Measurements from ENCODE around the gene ZNF441.

DNA sequence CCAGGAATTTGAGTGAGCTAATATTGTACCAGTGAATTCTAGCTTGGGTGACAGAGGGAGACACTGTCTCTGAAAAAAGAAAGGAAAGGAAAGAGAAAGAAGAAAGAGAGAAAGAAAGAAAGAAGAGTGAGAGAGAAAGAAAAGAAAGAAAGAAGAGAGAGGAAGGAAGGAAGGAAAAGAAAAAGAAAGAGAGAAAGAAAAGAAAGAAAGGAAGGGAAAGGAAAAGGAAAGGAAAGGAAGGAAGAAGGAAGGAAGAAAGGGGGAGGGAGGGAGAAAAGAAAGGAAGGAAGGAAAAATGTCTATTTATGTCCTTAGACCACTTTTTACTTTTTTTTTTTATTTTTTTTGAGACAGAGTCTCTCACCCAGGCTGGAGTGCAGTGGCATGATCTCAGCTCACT, 26.1 kb downstream of the ZNF441 start:
- no peak for TF ChIP-seq EP300 (conservative IDR thresholded peaks at IDR 0.05; ENCODE audit: poor library complexity, severe bottlenecking)
- TF ChIP-seq, protein P1, sequence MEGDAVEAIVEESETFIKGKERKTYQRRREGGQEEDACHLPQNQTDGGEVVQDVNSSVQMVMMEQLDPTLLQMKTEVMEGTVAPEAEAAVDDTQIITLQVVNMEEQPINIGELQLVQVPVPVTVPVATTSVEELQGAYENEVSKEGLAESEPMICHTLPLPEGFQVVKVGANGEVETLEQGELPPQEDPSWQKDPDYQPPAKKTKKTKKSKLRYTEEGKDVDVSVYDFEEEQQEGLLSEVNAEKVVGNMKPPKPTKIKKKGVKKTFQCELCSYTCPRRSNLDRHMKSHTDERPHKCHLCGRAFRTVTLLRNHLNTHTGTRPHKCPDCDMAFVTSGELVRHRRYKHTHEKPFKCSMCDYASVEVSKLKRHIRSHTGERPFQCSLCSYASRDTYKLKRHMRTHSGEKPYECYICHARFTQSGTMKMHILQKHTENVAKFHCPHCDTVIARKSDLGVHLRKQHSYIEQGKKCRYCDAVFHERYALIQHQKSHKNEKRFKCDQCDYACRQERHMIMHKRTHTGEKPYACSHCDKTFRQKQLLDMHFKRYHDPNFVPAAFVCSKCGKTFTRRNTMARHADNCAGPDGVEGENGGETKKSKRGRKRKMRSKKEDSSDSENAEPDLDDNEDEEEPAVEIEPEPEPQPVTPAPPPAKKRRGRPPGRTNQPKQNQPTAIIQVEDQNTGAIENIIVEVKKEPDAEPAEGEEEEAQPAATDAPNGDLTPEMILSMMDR (IDR thresholded peaks at IDR 0.05; ENCODE audit: poor library complexity, severe bottlenecking), result no peak
- TF ChIP-seq EZH2 (IDR thresholded peaks at IDR 0.05; ENCODE audit: borderline replicate concordance, insufficient read depth, low read length, poor library complexity, severe bottlenecking), result no peak
- no peak for TF ChIP-seq POLR2AphosphoS5 (IDR thresholded peaks at IDR 0.05)
- no peak for TF ChIP-seq RAD21 (conservative IDR thresholded peaks at IDR 0.05)
- no peak for TF ChIP-seq MXI1 (conservative IDR thresholded peaks at IDR 0.05; ENCODE audit: poor library complexity, severe bottlenecking)
- no peak for TF ChIP-seq REST (IDR thresholded peaks at IDR 0.05; ENCODE audit: borderline replicate concordance)
